Neuronal stem cell (in vitro differentiated cells): Measurements from ENCODE around the gene RFPL4AL1.

Experiments
- DNase-seq: peaks from one replicate; pipeline ENCODE4 v3.0.0-alpha.2; 2013; ENCODE audit warnings: low spot score
- H2AFZ ChIP-seq: one replicate; pipeline ENCODE4 v1.6.1; 2013; ENCODE audit warnings: mild to moderate bottlenecking, low read length, inconsistent platforms
- H2AK5ac ChIP-seq: 2 replicates; pipeline ENCODE4 v1.6.1; 2013; ENCODE audit warnings: low read depth, mild to moderate bottlenecking, inconsistent platforms, low read length, moderate library complexity, mixed read lengths
- H2BK120ac ChIP-seq: 2 replicates; pipeline ENCODE4 v1.6.1; 2013; ENCODE audit warnings: low read depth, mild to moderate bottlenecking, inconsistent platforms, low read length, moderate library complexity, mixed read lengths
- H2BK12ac ChIP-seq: one replicate; pipeline ENCODE4 v1.6.1; 2013; ENCODE audit warnings: low read length, inconsistent platforms
- H2BK15ac ChIP-seq: 2 replicates; pipeline ENCODE4 v1.6.1; 2013; ENCODE audit warnings: mild to moderate bottlenecking, low read length, inconsistent platforms, mixed read lengths
- H2BK5ac ChIP-seq: one replicate; pipeline ENCODE4 v1.6.1; 2013; ENCODE audit warnings: inconsistent platforms, mild to moderate bottlenecking, low read length, moderate library complexity
- H3K14ac ChIP-seq: one replicate; pipeline ENCODE4 v1.6.1; 2013; ENCODE audit warnings: low read length, inconsistent platforms
- H3K18ac ChIP-seq: 2 replicates; pipeline ENCODE4 v1.6.1; 2013; ENCODE audit warnings: low read length, inconsistent platforms
- H3K23ac ChIP-seq: 2 replicates; pipeline ENCODE4 v1.6.1; 2013; ENCODE audit warnings: low read depth, mild to moderate bottlenecking, mixed read lengths, low read length, inconsistent platforms; ENCODE audit not compliant: poor library complexity
- H3K27ac ChIP-seq: replicated peaks from 3 replicates; pipeline ENCODE4 v1.5.1; 2013; ENCODE audit warnings: low read length, inconsistent platforms
- H3K27me3 ChIP-seq, 3 experiments: 2 replicates each; pipeline ENCODE4 v1.6.1; 2013; ENCODE audit warnings: low read length in 3 of 3, mild to moderate bottlenecking in 2 of 3, inconsistent platforms in 1 of 3, low read depth in 1 of 3, mixed read lengths in 1 of 3, moderate library complexity in 1 of 3; ENCODE audit not compliant: control insufficient read depth in 3 of 3, insufficient read depth in 3 of 3
- H3K36me3 ChIP-seq, 2 donors: replicated peaks in 1 of 2; 2 replicates each; pipeline ENCODE4 v1.6.1; 2013; ENCODE audit warnings: low read length in 2 of 2; ENCODE audit not compliant: control insufficient read depth in 2 of 2, insufficient read depth in 2 of 2
- H3K4ac ChIP-seq: 2 replicates; pipeline ENCODE4 v1.6.1; 2013; ENCODE audit warnings: inconsistent platforms, mild to moderate bottlenecking, low read length, moderate library complexity
- H3K4me1 ChIP-seq, 2 donors: 1 replicate in 1 of 2; 2 replicates in 1 of 2; pipeline ENCODE4 v1.6.1; 2013; ENCODE audit warnings: low read length in 2 of 2, low read depth in 1 of 2; ENCODE audit not compliant: control insufficient read depth in 2 of 2, insufficient read depth in 1 of 2
- H3K4me2 ChIP-seq: one replicate; pipeline ENCODE4 v1.6.1; 2013; ENCODE audit warnings: mild to moderate bottlenecking, low read length, inconsistent platforms; ENCODE audit not compliant: insufficient read depth, poor library complexity, severe bottlenecking
- H3K4me3 ChIP-seq, 2 donors: 2 replicates each; pipeline ENCODE4 v1.5.1; 2013; ENCODE audit warnings: low read length in 2 of 2, mild to moderate bottlenecking in 2 of 2, inconsistent platforms in 1 of 2, moderate library complexity in 1 of 2
- H3K79me1 ChIP-seq: one replicate; pipeline ENCODE4 v1.6.1; 2013; ENCODE audit warnings: low read depth, mild to moderate bottlenecking, inconsistent platforms, low read length, moderate library complexity
- H3K9ac ChIP-seq: one replicate; pipeline ENCODE4 v1.6.1; 2013; ENCODE audit warnings: mild to moderate bottlenecking, low read depth, low read length, inconsistent platforms; ENCODE audit not compliant: poor library complexity
- H3K9me3 ChIP-seq, 2 donors: replicated peaks in 1 of 2; 2 replicates each; pipeline versions ENCODE3 to v1.6.1; 2013; ENCODE audit warnings: low read length in 2 of 2, mild to moderate bottlenecking in 2 of 2, inconsistent platforms in 1 of 2, low read depth in 1 of 2, mixed read lengths in 1 of 2, moderate library complexity in 1 of 2; ENCODE audit not compliant: control insufficient read depth in 2 of 2, insufficient read depth in 1 of 2
- H4K8ac ChIP-seq: one replicate; pipeline ENCODE4 v1.6.1; 2013; ENCODE audit warnings: low read depth, mild to moderate bottlenecking, inconsistent platforms, low read length, moderate library complexity
- H4K91ac ChIP-seq: one replicate; pipeline ENCODE4 v1.6.1; 2013; ENCODE audit warnings: low read length, low read depth, mild to moderate bottlenecking, inconsistent platforms; ENCODE audit not compliant: poor library complexity
- WGBS, 2 donors: extraction: QIAGEN DNeasy Blood & Tissue Kit; methylation state at CpG; one replicate each; pipeline ENCODE4 v1.1.7; 2013; ENCODE audit warnings: missing lambda C conversion rate in 2 of 2, mixed read lengths in 1 of 2; ENCODE audit not compliant: insufficient read length in 2 of 2, insufficient replicate concordance in 1 of 2; ENCODE audit errors: extremely low coverage in 2 of 2; 5-methylcytosine and 5-hydroxymethylcytosine counted together

RFPL4AL1 gene

GRCh38 chr19:55812449-55812848 lies 43.5 kb downstream of the RFPL4AL1 start:
- Histone ChIP-seq H3K79me1 (no peaks in the 10 kb centered on the region), H3K9ac (no peak overlapping the region), H3K4me1 (no peaks in the 10 kb centered on the region), H2AK5ac (no peak overlapping the region), H3K4me3 (no peak overlapping the region), H3K4ac (no peak overlapping the region), H3K4me2 (no peak overlapping the region), H3K36me3 (no peaks in the 10 kb centered on the region), H2BK12ac (no peak overlapping the region), H3K9me3 (peaks cover 0 to 27% of the 10 kb centered on the region in 2 donors), H2BK120ac (no peak overlapping the region), H3K14ac (no peak overlapping the region), H3K27ac (no peak overlapping the region), H4K8ac (no peak overlapping the region), H3K27me3 (peaks cover 0 to 2% (median 0%) of the 10 kb centered on the region in 3 experiments), H3K18ac (no peak overlapping the region), H2BK15ac (no peak overlapping the region), H2AFZ (no peak overlapping the region), H2BK5ac (no peak overlapping the region), H4K91ac (no peak overlapping the region), H3K23ac (no peak overlapping the region)
- no peak for DNase-seq
- no CpG with 5 or more reads among the region's 7 CpGs for WGBS, 2 donors

- Histone ChIP-seq H3K4me3 (no peak overlapping the region), H3K9ac (no peak overlapping the region), H3K36me3 (no peaks in the 10 kb centered on the region), H3K14ac (no peak overlapping the region), H2AFZ (no peak overlapping the region), H3K9me3 (peaks cover 0 to 28% of the 10 kb centered on the region in 2 donors), H2BK5ac (no peak overlapping the region), H2BK12ac (no peak overlapping the region), H3K27me3 (peaks cover 0 to 4% (median 2%) of the 10 kb centered on the region in 3 experiments), H3K4me2 (no peak overlapping the region), H3K79me1 (no peaks in the 10 kb centered on the region), H2BK120ac (no peak overlapping the region), H3K4ac (no peak overlapping the region), H3K4me1 (no peaks in the 10 kb centered on the region), H4K8ac (no peak overlapping the region), H3K18ac (no peak overlapping the region), H2AK5ac (no peak overlapping the region), H3K27ac (no peak overlapping the region), H3K23ac (no peak overlapping the region), H2BK15ac (no peak overlapping the region), H4K91ac (no peak overlapping the region)
- DNase-seq = no peak
- no CpG with 5 or more reads among the region's 5 CpGs for WGBS, 2 donors
Observed at GRCh38 chr19:55813906-55814305, 45.0 kb downstream of the RFPL4AL1 start.

- no peak overlapping the region for H2BK15ac ChIP-seq
- no peak overlapping the region for H3K4me3 ChIP-seq
- H2BK120ac ChIP-seq = no peak overlapping the region
- H4K8ac ChIP-seq = no peak overlapping the region
- no peak overlapping the region for H2AK5ac ChIP-seq
- no CpG with 5 or more reads among the region's 3 CpGs for WGBS, 2 donors
- H3K36me3 ChIP-seq = no peaks in the 10 kb centered on the region
- no peak overlapping the region for H3K4me2 ChIP-seq
- H3K18ac ChIP-seq = no peak overlapping the region
- no peak for DNase-seq
- no peak overlapping the region for H3K27ac ChIP-seq
- peaks cover 0 to 24% (median 0%) of the 10 kb centered on the region in 3 experiments for H3K27me3 ChIP-seq
- no peak overlapping the region for H3K4ac ChIP-seq
- H3K14ac ChIP-seq = no peak overlapping the region
- H3K79me1 ChIP-seq = no peaks in the 10 kb centered on the region
- H2BK12ac ChIP-seq = no peak overlapping the region
- no peak overlapping the region for H2AFZ ChIP-seq
- H3K23ac ChIP-seq = no peak overlapping the region
- H4K91ac ChIP-seq = no peak overlapping the region
- H3K9ac ChIP-seq = no peak overlapping the region
- H3K4me1 ChIP-seq = no peaks in the 10 kb centered on the region
- peaks cover 0 to 25% of the 10 kb centered on the region in 2 donors for H3K9me3 ChIP-seq
- no peak overlapping the region for H2BK5ac ChIP-seq
Observed at GRCh38 chr19:55820037-55820436, 51.1 kb downstream of the RFPL4AL1 start.
